B cell (primary cell): Measurements from ENCODE around the gene CATSPERE. TPM values are rescaled to one million over a fixed set of nuclear protein-coding genes. Genes with fewer than 3 reads are reported as not detected.

Experiments
- ATAC-seq: fragments of 200-7000 bp; cut with Tn5 transposase; one replicate; pipeline ENCODE4 v1.10.0; 2021; ENCODE audit warnings: low read depth, mild to moderate bottlenecking, moderate number of reproducible peaks, moderate library complexity
- CTCF ChIA-PET: fragments of 350-600 bp; sonication (Branson Sonifier 250); formaldehyde crosslinking; loops from one replicate; lab custom pipeline; 2021; ENCODE audit warnings: antibody characterized with exemption, inconsistent platforms; lab: Charles Lee
- POLR2A ChIA-PET: fragments of 350-600 bp; sonication (Branson Sonifier 250); formaldehyde crosslinking; loops from one replicate; lab custom pipeline; 2021; ENCODE audit warnings: antibody characterized with exemption; lab: Charles Lee
- DNase-seq: peaks from one replicate; pipeline ENCODE4 v3.0.0; 2013
- H2AFZ ChIP-seq: 2 replicates; pipeline ENCODE4 v1.6.1; 2012; ENCODE audit warnings: mild to moderate bottlenecking, low read depth, low read length; ENCODE audit not compliant: insufficient read depth, poor library complexity, severe bottlenecking
- H3K27ac ChIP-seq, 2 donors: 1 replicate in 1 of 2; 2 replicates in 1 of 2; pipeline ENCODE4 v1.5.1; 2012 to 2013; ENCODE audit warnings: low read length in 2 of 2, mild to moderate bottlenecking in 2 of 2, moderate library complexity in 1 of 2
- H3K27me3 ChIP-seq, 4 experiments: fragments of 200-600 bp in 1 of 4; sonication (generic) in 1 of 4; replicated peaks in 1 of 4; 1 replicate in 2 of 4; 2 replicates in 2 of 4; pipeline versions ENCODE4 v1.6.1 to v1.7.0; 2013 to 2016; ENCODE audit warnings: low read length in 3 of 4, mild to moderate bottlenecking in 2 of 4, mixed read lengths in 1 of 4, moderate library complexity in 1 of 4; ENCODE audit not compliant: insufficient read depth in 4 of 4, control insufficient read depth in 3 of 4; ENCODE audit errors: control extremely low read depth in 1 of 4
- H3K36me3 ChIP-seq, 2 experiments: replicated peaks in 1 of 2; 1 replicate in 1 of 2; 2 replicates in 1 of 2; pipeline versions ENCODE4 v1.6.1 to v1.7.1; 2013; ENCODE audit warnings: low read length in 1 of 2; ENCODE audit not compliant: insufficient read depth in 2 of 2, control insufficient read depth in 1 of 2; ENCODE audit errors: control extremely low read depth in 1 of 2, extremely low read depth in 1 of 2
- H3K4me1 ChIP-seq, 2 donors: fragments of 200-600 bp in 1 of 2; sonication (generic) in 1 of 2; 1 replicate in 1 of 2; 2 replicates in 1 of 2; pipeline versions ENCODE4 v1.5.1 to v1.6.1; 2013 to 2017; ENCODE audit warnings: low read length in 2 of 2; ENCODE audit not compliant: control insufficient read depth in 2 of 2, insufficient read depth in 2 of 2
- H3K4me2 ChIP-seq: replicated peaks from 2 replicates; pipeline ENCODE3; 2012; ENCODE audit warnings: mild to moderate bottlenecking, low read depth, low read length; ENCODE audit not compliant: poor library complexity, severe bottlenecking
- H3K4me3 ChIP-seq, 5 experiments: fragments of 200-600 bp in 1 of 5; sonication (generic) in 1 of 5; 1 replicate in 3 of 5; 2 replicates in 2 of 5; pipeline versions ENCODE4 v1.5.1 to v1.7.0; 2011 to 2016; ENCODE audit warnings: low read length in 4 of 5, mild to moderate bottlenecking in 4 of 5, low read depth in 2 of 5, control low read depth in 1 of 5, moderate library complexity in 1 of 5; ENCODE audit not compliant: insufficient read depth in 1 of 5; ENCODE audit errors: control extremely low read depth in 1 of 5, extremely low read depth in 1 of 5
- H3K79me2 ChIP-seq: fragments of 200-600 bp; sonication (generic); one replicate; pipeline ENCODE4 v1.6.0; 2016; ENCODE audit warnings: low read length; ENCODE audit not compliant: control insufficient read depth, insufficient read depth
- H3K9ac ChIP-seq: fragments of 200-600 bp; sonication (generic); 2 replicates; pipeline ENCODE4 v1.6.1; 2017; ENCODE audit warnings: mild to moderate bottlenecking, low read length, moderate library complexity
- H3K9me3 ChIP-seq, 3 donors: one replicate each; pipeline versions ENCODE4 v1.6.1 to v1.7.1; 2013; ENCODE audit warnings: low read length in 2 of 3; ENCODE audit not compliant: control insufficient read depth in 2 of 3, insufficient read depth in 1 of 3; ENCODE audit errors: control extremely low read depth in 1 of 3
- H4K20me1 ChIP-seq: 2 replicates; pipeline ENCODE4 v1.6.0; 2012; ENCODE audit warnings: mild to moderate bottlenecking, low read length; ENCODE audit not compliant: insufficient read depth, control insufficient read depth, poor library complexity, severe bottlenecking
- H3K27ac Mint-ChIP-seq: one replicate; pipeline ENCODE4 v1.8.0; 2021; ENCODE audit warnings: mixed read lengths
- H3K27me3 Mint-ChIP-seq: one replicate; pipeline ENCODE4 v1.8.0; 2021; ENCODE audit warnings: mixed read lengths
- H3K4me1 Mint-ChIP-seq: one replicate; pipeline ENCODE4 v1.8.0; 2021; ENCODE audit warnings: mixed read lengths
- H3K4me3 Mint-ChIP-seq: one replicate; pipeline ENCODE4 v1.8.0; 2021; ENCODE audit warnings: mixed read lengths
- H3K9me3 Mint-ChIP-seq: one replicate; pipeline ENCODE4 v1.8.0; 2022; ENCODE audit warnings: mixed read lengths; ENCODE audit not compliant: insufficient read depth
- CTCF ChIP-seq: fragments of 200-600 bp; IDR thresholded peaks from one replicate; pipeline ENCODE4 v1.8.0; 2022; ENCODE audit warnings: antibody characterized with exemption, mild to moderate bottlenecking
- EZH2 ChIP-seq: IDR thresholded peaks from 2 replicates; pipeline ENCODE4 v1.6.1; 2012; ENCODE audit warnings: borderline replicate concordance, low read depth, mild to moderate bottlenecking, moderate library complexity, low read length; ENCODE audit not compliant: insufficient read depth, poor library complexity, severe bottlenecking
- WGBS: methylation state at CpG from one replicate; pipeline ENCODE4 v1.1.5; 2013; ENCODE audit warnings: missing lambda C conversion rate; ENCODE audit not compliant: insufficient coverage; 5-methylcytosine and 5-hydroxymethylcytosine counted together
- intact Hi-C: fragments of 100-400 bp; cut with micrococcal nuclease; formaldehyde crosslinking; loops from one replicate; pipeline ENCODE4 v1.10.0; 2022
- polyA plus RNA-seq: library from polyadenylated mRNA; depleted of rRNA; stranded (reverse); fragments of >200 nt; gene quantifications from 2 replicates; pipeline ENCODE4 v1.2.3, GENCODE V29; 2012
- total RNA-seq, 2 donors: library from RNA; stranded (reverse); fragments of 120-200 nt in 1 of 2; gene quantifications; 1 replicate in 1 of 2; 2 replicates in 1 of 2; pipeline versions ENCODE4 v1.2.3 to v1.2.4, GENCODE V29; 2013 to 2022

The CATSPERE gene
- total and polyA plus RNA-seq, 2 donors (not counting 1 experiment from before 2014, with no cell fraction given), result 0.82 to 3.1 TPM

- peaks cover 3% of the 10 kb centered on the region in 2 donors for H3K4me1 ChIP-seq
- H3K4me1 Mint-ChIP-seq, result peaks cover 34% of the 10 kb centered on the region
- no CpG with 5 or more reads among the region's 2 CpGs for WGBS
Observed at GRCh38 chr1:244442850-244443249, 18.2 kb upstream of the CATSPERE start.

GRCh38 chr1:244444854-244445253 lies 16.2 kb upstream of the CATSPERE start:
- Histone ChIP-seq H3K4me2 (no peak overlapping the region), H3K4me3 (no peak overlapping the region), H3K9me3 (no peaks in the 10 kb centered on the region), H2AFZ (no peak overlapping the region), H3K9ac (no peak overlapping the region), H3K4me1 (peaks cover 6 to 7% of the 10 kb centered on the region in 2 donors), H4K20me1 (peaks cover 54% of the 10 kb centered on the region), H3K36me3 (peaks cover 3 to 10% of the 10 kb centered on the region in 2 experiments), H3K79me2 (peaks cover 99% of the 10 kb centered on the region), H3K27me3 (no peaks in the 10 kb centered on the region), H3K27ac (no peak overlapping the region)
- ChIA-PET POLR2A (no interaction called here), CTCF (no interaction called here)
- TF ChIP-seq EZH2 (no peak), CTCF (no peak)
- no peaks in the 10 kb centered on the region for H3K27me3 Mint-ChIP-seq
- no peak overlapping the region for H3K4me3 Mint-ChIP-seq
- peaks cover 46% of the 10 kb centered on the region for H3K4me1 Mint-ChIP-seq
- ATAC-seq, result no peak
- DNase-seq, result no peak
- H3K9me3 Mint-ChIP-seq, result no peaks in the 10 kb centered on the region
- no peak overlapping the region for H3K27ac Mint-ChIP-seq
- 90% methylated on average over 1 of the region's 1 CpG for WGBS
- intact Hi-C loops, result no loop called here

More at GRCh38 chr1:244442850-244443249, 18.2 kb upstream of the CATSPERE start:
- Mint-ChIP-seq H3K9me3 (no peaks in the 10 kb centered on the region), H3K4me3 (no peak overlapping the region), H3K27ac (no peak overlapping the region), H3K27me3 (no peaks in the 10 kb centered on the region)
- H3K9ac ChIP-seq, result no peak overlapping the region
- ChIA-PET POLR2A (no interaction called here), CTCF (no interaction called here)
- H3K27ac ChIP-seq, result no peak overlapping the region
- H3K36me3 ChIP-seq, result peaks cover 3 to 7% of the 10 kb centered on the region in 2 experiments
- no peak overlapping the region for H3K4me3 ChIP-seq
- H3K9me3 ChIP-seq, result no peaks in the 10 kb centered on the region
- no peaks in the 10 kb centered on the region for H3K27me3 ChIP-seq
- DNase-seq (no peak), ATAC-seq (no peak)
- no peak for TF ChIP-seq CTCF
- no peak for TF ChIP-seq EZH2
- H3K4me2 ChIP-seq, result no peak overlapping the region
- peaks cover 90% of the 10 kb centered on the region for H3K79me2 ChIP-seq
- H2AFZ ChIP-seq, result no peak overlapping the region
- intact Hi-C loops, result no loop called here
- peaks cover 69% of the 10 kb centered on the region for H4K20me1 ChIP-seq
